Smooth muscle cell (in vitro differentiated cells): ENCODE results near the gene PCNX2. TPM values are rescaled to one million over a fixed set of nuclear protein-coding genes. Genes with fewer than 3 reads are reported as not detected.

Experiments
- DNase-seq: peaks from one replicate; lab custom pipeline; 2025; ENCODE audit not compliant: unreplicated experiment; lab: John Stamatoyannopoulos, UW
- H2AFZ ChIP-seq: fragments of 200-600 bp; sonication (generic); 2 replicates; pipeline ENCODE4 v1.6.0; 2016; ENCODE audit warnings: antibody characterized with exemption, low read depth, mild to moderate bottlenecking
- H3F3A ChIP-seq: fragments of 200-600 bp; sonication (generic); 2 replicates; pipeline ENCODE4 v1.6.0; 2017; ENCODE audit warnings: antibody characterized with exemption, low read depth
- H3K27ac ChIP-seq: fragments of 200-600 bp; sonication (generic); 2 replicates; pipeline ENCODE4 v1.5.1; 2016; ENCODE audit warnings: low read depth, mild to moderate bottlenecking
- H3K27me3 ChIP-seq: fragments of 200-600 bp; sonication (generic); 2 replicates; pipeline ENCODE4 v1.6.1; 2016; ENCODE audit warnings: low read depth, mild to moderate bottlenecking
- H3K36me3 ChIP-seq: fragments of 200-600 bp; sonication (generic); 2 replicates; pipeline ENCODE4 v1.5.1; 2016; ENCODE audit warnings: low read depth
- H3K4me1 ChIP-seq: fragments of 200-600 bp; sonication (generic); 2 replicates; pipeline ENCODE4 v1.5.1; 2016; ENCODE audit warnings: low read depth
- H3K4me2 ChIP-seq: fragments of 200-600 bp; sonication (generic); 2 replicates; pipeline ENCODE4 v1.6.0; 2016; ENCODE audit warnings: mild to moderate bottlenecking
- H3K4me3 ChIP-seq: fragments of 200-600 bp; sonication (generic); 2 replicates; pipeline ENCODE4 v1.5.1; 2016; ENCODE audit warnings: mild to moderate bottlenecking
- H3K79me2 ChIP-seq: fragments of 200-600 bp; sonication (generic); 2 replicates; pipeline ENCODE4 v1.6.0; 2016; ENCODE audit warnings: low read depth, mild to moderate bottlenecking
- H3K9ac ChIP-seq: fragments of 200-600 bp; sonication (generic); 2 replicates; pipeline ENCODE4 v1.6.0; 2016; ENCODE audit warnings: low read depth
- H3K9me3 ChIP-seq: fragments of 200-600 bp; sonication (generic); replicated peaks from 2 replicates; pipeline ENCODE4 v1.5.1; 2016; ENCODE audit warnings: low read depth
- H4K20me1 ChIP-seq: fragments of 200-600 bp; sonication (generic); 2 replicates; pipeline ENCODE4 v1.6.0; 2016; ENCODE audit warnings: low read depth
- CTCF ChIP-seq: fragments of 200-600 bp; sonication (generic); IDR thresholded peaks from 2 replicates; pipeline ENCODE4 v1.5.1; 2017; ENCODE audit warnings: borderline replicate concordance, mild to moderate bottlenecking, antibody characterized with exemption; ENCODE audit not compliant: insufficient read depth, poor library complexity, severe bottlenecking
- WGBS: methylation state at CpG from one replicate; pipeline ENCODE4 v1.1.7; 2016; ENCODE audit warnings: low lambda C conversion rate; 5-methylcytosine and 5-hydroxymethylcytosine counted together
- polyA plus RNA-seq: library from polyadenylated mRNA; unstranded; fragments of >200 nt; fragmentation: Nextera tagmentation; extraction: Ambion mirVana; gene quantifications from 2 replicates; pipeline ENCODE4 v1.2.1, GENCODE V29; 2016
- total RNA-seq: library from RNA; depleted of rRNA; stranded (reverse); fragments of >200 nt; gene quantifications from 2 replicates; pipeline ENCODE4 v1.2.3, GENCODE V29; 2014

The PCNX2 gene
- total and polyA plus RNA-seq, 2 experiments from 2014 or later, result 4.7 to 18.2 TPM

GRCh38 chr1:233025567-233025966 is 270.0 kb downstream of the PCNX2 start:
- no peaks in the 10 kb centered on the region for H3K9me3 ChIP-seq
- no peak overlapping the region for H3K27ac ChIP-seq
- DNase-seq, result no peak
- no peaks in the 10 kb centered on the region for H3K27me3 ChIP-seq
- H3F3A ChIP-seq, result no peaks in the 10 kb centered on the region
- H3K4me2 ChIP-seq, result no peak overlapping the region
- no peak for TF ChIP-seq CTCF
- H4K20me1 ChIP-seq, result no peaks in the 10 kb centered on the region
- no peaks in the 10 kb centered on the region for H3K79me2 ChIP-seq
- no peaks in the 10 kb centered on the region for H3K36me3 ChIP-seq
- 58% methylated on average over 2 of the region's 2 CpGs for WGBS
- no peak overlapping the region for H3K4me3 ChIP-seq
- H3K4me1 ChIP-seq, result peaks cover 3% of the 10 kb centered on the region
- H3K9ac ChIP-seq, result no peak overlapping the region
- no peak overlapping the region for H2AFZ ChIP-seq

- H3K36me3 ChIP-seq, result no peaks in the 10 kb centered on the region
- no peak overlapping the region for H3K27ac ChIP-seq
- H3K4me2 ChIP-seq, result no peak overlapping the region
- H3F3A ChIP-seq, result no peaks in the 10 kb centered on the region
- H3K9ac ChIP-seq, result no peak overlapping the region
- peaks cover 7% of the 10 kb centered on the region for H3K4me1 ChIP-seq
- no peaks in the 10 kb centered on the region for H3K79me2 ChIP-seq
- no peak overlapping the region for H2AFZ ChIP-seq
- no peaks in the 10 kb centered on the region for H3K27me3 ChIP-seq
- H3K9me3 ChIP-seq, result no peaks in the 10 kb centered on the region
- WGBS, result 66% methylated on average over 12 of the region's 12 CpGs
- no peak overlapping the region for H3K4me3 ChIP-seq
- peak; percentile 51 for TF ChIP-seq CTCF
- no peak for DNase-seq
- H4K20me1 ChIP-seq, result no peaks in the 10 kb centered on the region
Observed at GRCh38 chr1:233025157-233025556, 270.4 kb downstream of the PCNX2 start.

GRCh38 chr1:233024199-233024598 is 271.3 kb downstream of the PCNX2 start:
- TF ChIP-seq CTCF, result no peak
- Histone ChIP-seq H3K4me2 (no peak overlapping the region), H3F3A (no peaks in the 10 kb centered on the region), H3K4me1 (peaks cover 12% of the 10 kb centered on the region), H3K36me3 (no peaks in the 10 kb centered on the region), H3K79me2 (no peaks in the 10 kb centered on the region), H3K4me3 (no peak overlapping the region), H2AFZ (no peak overlapping the region), H3K27me3 (no peaks in the 10 kb centered on the region), H3K9ac (no peak overlapping the region), H3K9me3 (no peaks in the 10 kb centered on the region), H3K27ac (no peak overlapping the region), H4K20me1 (no peaks in the 10 kb centered on the region)
- DNase-seq, result no peak
- 93% methylated on average over 9 of the region's 9 CpGs for WGBS

GRCh38 chr1:233022246-233022645 is 273.3 kb downstream of the PCNX2 start:
- no peaks in the 10 kb centered on the region for H3K79me2 ChIP-seq
- no peaks in the 10 kb centered on the region for H3K9me3 ChIP-seq
- no peak for DNase-seq
- no peak for TF ChIP-seq CTCF
- no peaks in the 10 kb centered on the region for H3K27me3 ChIP-seq
- H3K36me3 ChIP-seq, result no peaks in the 10 kb centered on the region
- no peak overlapping the region for H2AFZ ChIP-seq
- no peak overlapping the region for H3K9ac ChIP-seq
- no peaks in the 10 kb centered on the region for H4K20me1 ChIP-seq
- no peak overlapping the region for H3K4me2 ChIP-seq
- peaks cover 12% of the 10 kb centered on the region for H3K4me1 ChIP-seq
- 80% methylated on average over 2 of the region's 2 CpGs for WGBS
- H3K27ac ChIP-seq, result no peak overlapping the region
- no peaks in the 10 kb centered on the region for H3F3A ChIP-seq
- no peak overlapping the region for H3K4me3 ChIP-seq
